Lung microvascular endothelial cell (primary cell): ENCODE data around the gene SLIT1. TPM values are rescaled to one million over a fixed set of nuclear protein-coding genes. Genes with fewer than 3 reads are reported as not detected.

Experiments
- DNase-seq, 2 donors: peaks; one replicate each; pipeline versions ENCODE4 v3.0.0 to v3.0.0-alpha.2; 2010; ENCODE audit warnings: low read depth in 2 of 2
- total RNA-seq: library from RNA; depleted of rRNA; stranded (reverse); fragments of >200 nt; gene quantifications from 2 replicates; pipeline ENCODE4 v1.2.1, GENCODE V29; 2014

The SLIT1 gene
- total RNA-seq, 1 donor from 2014 or later, result not detected

GRCh38 chr10:97065128-97065527 is 120.6 kb downstream of the SLIT1 start:
- no peak for DNase-seq

- DNase-seq, result no peak
Observed at GRCh38 chr10:97063983-97064837, 121.5 kb downstream of the SLIT1 start.

DNA sequence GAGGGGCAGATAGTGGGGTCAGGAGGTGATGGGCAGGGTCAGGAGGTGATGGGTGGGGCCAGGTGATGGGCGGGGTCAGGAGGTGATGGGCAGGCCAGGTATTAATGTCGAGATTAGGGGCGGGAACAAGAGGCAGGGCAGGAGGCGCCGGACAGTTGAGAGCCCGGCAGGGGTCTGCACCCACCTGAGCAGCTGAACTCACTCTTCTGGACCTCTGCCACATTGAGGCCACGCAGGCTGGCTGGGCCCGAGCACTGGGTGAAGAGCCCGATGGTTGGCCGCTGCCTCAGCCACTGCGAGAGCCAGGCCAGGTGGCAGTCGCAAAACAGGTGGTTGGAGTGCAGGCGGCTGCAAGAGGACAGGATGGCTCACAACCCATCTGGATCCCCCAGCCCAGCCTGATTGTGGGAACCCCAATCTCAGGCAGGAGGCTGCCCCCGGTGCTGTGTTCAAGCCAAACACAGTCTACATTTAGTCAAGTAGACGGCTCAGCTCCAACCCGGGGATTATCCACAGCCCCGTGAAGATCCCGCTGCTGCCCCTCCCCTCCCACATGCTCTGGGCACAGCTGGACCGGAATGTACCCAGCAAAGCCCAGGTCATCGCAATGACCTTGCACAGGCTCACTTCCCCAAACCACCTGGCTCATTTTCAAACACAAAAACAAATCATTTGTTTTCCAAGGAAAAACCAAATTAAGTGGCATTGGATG is 122.3 kb downstream of the SLIT1 start:
- DNase-seq, result no peak

DNA sequence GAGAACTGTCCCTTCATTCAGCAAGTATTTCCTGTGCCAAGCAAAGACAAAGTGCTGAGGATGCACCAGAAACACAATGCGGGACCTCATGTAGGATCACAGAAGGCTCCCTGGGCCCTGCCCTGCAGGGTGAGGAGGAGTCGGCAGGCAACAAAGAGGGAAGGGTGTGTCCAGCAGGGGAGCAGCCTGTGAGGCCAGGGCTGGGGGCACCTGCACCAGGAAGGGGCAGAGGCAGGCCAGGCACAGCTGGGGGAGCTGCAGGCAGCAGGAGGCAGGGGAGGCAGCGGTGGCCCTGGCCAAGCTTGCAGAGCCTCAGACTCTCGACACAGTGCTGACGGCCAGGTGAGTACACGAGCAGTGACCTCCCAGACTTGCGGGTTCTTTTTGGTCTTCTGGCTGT is 123.3 kb downstream of the SLIT1 start:
- DNase-seq, result no peak

DNA sequence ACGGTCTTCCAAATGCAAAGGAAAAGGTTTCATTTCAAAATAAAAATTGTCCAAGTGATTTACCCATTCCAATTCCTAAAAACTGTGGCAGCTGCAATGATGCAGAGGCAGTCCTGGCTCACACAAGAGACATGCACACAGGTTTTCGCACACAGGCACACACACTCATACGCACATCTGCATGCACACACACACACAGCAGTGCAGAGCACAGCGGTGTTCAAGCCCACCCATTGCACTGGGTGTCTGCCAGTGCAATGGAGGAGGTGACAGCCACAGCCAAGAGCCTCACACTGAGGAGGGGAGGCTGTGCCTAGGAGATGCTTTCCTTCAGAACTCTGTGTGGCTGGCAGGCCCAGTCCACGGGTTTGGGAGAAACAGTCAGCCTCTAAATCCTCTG is 123.7 kb downstream of the SLIT1 start:
- no peak for DNase-seq

DNA sequence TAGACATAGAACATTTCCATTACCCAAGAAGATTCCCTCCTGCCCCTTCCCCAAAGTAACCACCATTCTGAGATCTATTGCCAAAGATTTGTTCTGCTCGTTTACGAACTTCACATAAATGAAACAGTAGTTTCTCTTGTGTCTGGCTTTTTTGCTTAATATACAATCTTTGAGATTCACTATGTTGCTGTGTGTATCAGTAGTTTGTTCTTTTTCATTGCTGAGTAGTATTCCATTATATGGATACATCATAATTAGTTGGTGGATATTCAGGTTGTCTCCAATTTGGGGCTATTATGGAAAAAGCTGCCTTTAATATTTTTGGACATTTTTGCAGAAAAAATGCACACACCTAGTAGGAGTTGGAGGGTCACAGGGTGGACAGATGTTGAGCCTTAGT is 124.3 kb downstream of the SLIT1 start:
- no peak for DNase-seq

DNA sequence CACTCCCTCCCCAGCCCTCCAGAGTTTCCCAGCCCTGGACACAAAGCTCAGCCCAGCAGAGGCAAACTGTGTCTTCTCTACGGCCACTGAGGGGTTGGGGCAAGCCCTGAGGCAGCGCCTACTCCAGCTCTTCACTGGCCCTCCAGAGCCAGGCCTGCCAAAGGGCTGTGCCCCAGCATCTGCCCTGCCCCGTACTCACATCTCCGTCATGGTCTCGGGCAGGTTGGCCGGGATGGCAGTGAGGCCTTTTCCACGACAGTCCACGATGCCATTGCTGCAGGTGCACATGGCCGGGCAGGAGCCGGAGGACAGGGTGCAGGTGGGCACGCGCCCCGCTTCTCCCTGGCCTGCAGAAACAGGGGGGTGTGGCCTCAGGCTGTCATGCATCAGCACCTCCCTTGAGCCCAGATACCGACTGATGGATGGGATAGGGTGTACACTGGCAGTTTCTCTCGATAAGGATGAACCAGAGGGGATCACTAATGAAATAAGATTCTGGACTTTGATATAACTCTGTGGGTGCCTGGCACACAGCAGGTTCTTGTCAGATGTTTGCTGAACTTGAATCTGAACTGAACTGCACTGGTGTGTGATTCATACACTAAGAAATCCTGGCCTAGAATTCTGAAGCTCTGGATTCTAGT is 125.2 kb downstream of the SLIT1 start:
- no peak for DNase-seq

GRCh38 chr10:97059872-97060205 is 125.9 kb downstream of the SLIT1 start:
- DNase-seq, result no peak

- no peak for DNase-seq
Observed at GRCh38 chr10:97059006-97059871, 126.5 kb downstream of the SLIT1 start.

DNA sequence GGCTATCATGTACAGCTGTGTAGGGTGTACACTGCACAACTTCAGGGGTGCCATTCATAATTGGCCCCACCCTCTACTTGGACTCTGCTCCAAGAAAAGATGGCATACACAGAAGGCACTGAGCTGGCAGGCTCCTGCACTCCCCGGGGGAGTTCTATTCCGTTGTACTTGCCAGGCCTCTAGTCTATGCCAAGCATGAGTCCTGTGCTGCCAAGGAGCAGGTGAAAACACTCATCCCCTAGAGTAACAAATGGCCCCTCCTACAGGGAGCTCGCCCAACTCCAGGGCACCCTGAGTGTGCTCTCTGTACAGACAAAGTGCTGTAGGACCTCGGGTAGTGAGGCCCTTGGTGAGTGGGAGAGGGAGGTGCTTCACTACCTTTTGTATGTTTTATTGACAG is 127.2 kb downstream of the SLIT1 start:
- no peak for DNase-seq

GRCh38 chr10:97057491-97058235 is 128.1 kb downstream of the SLIT1 start:
- no peak for DNase-seq

DNA sequence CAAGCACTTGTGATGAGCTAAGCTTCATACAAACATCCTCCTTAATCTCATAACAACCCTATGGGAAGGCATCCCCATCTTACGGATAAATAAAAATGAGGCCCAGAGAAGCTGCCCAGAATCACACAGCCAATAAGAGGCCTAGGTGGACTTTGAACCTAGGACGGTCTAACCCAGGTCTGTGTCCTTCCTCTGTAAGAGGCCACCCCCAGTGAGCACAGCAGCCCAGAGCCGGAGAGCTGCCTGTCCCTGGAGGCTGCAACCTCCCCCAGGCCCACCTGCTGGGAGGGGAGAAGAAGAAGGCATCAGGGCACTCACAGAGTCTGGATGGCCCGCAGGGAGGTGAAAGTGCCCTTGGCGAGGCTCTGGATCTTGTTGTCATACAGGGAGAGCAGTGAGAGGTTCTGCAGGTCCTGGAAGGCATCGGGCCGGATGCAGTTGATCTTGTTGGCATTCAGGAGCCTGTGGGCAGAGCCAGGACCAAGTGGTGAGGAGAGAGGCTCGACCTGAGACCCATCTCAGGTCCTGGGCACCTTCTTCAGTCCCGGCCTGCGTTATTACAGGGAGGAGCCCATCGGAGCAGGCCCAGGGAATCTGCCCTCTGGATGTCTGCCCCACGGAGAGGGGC is 129.6 kb downstream of the SLIT1 start:
- DNase-seq, result no peak

- DNase-seq, result no peak
Observed at GRCh38 chr10:97053276-97053675, 132.5 kb downstream of the SLIT1 start.

- no peak for DNase-seq
Observed at GRCh38 chr10:97050956-97051496, 134.7 kb downstream of the SLIT1 start.

DNA sequence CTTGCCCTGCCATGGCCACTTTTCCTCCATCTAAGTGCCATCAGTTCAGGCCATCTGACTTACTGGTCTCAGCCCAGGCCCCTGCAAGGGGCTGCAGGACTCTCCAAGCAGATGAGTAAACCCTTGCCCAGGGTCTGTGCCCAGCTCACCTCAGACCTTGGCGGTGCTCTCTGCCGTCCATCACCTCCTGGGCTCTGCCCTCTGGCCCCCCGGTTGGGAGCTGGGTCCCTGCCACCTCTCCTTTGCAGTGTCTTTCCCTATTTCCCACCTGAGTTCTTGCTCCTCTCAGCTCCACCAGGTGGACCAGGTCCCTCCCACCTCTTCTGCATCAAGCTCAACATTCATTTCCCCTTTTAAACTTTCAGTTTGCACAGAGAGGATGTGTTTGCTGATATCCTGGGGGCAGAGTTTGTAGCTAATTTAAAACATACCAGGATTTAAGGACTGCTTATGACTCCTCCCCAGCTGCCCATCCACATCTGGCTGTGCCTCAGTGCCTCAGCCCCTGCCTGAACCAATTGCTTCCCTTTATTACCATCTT is 135.5 kb downstream of the SLIT1 start:
- no peak for DNase-seq

DNA sequence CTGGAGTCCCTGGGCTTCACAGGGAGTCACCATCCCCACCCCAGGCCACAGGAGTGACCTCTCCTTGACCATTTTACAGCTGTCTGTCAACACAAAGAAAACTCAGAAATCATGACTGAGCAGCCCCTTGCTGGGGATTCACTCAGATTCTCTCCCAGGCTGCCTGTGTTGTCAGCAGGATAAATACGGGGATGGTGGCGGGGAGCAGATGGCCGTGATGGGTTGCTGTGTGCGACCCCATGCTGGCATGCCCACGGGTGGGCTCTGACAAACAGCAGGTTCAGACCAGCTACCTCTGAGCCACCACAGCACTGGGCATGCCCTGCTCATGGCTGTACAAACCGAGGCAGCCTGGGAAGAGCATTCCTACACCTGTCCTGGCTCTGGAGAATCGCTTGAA is 136.1 kb downstream of the SLIT1 start:
- DNase-seq, result no peak

- no peak for DNase-seq
Observed at GRCh38 chr10:97048649-97049427, 136.9 kb downstream of the SLIT1 start.

DNA sequence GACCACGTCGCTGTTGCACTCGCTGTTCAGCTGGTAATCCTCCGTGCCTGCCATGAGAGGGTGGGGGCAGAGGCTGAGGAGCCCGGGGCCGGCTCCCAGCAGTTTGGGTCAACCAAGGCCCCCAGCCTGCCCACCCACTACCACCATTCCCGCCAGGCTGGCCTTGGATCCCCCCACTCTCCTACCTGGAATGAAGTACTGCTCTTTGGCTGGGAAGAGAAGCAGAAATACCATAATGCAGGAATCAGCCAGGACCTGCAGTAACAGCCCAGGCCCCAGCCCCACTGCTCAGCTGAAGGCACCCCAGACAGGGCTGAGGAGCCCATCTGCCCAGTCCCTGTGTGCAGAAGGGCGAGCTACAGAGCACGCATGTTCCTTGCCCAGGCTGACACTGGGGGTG is 138.0 kb downstream of the SLIT1 start:
- no peak for DNase-seq

DNA sequence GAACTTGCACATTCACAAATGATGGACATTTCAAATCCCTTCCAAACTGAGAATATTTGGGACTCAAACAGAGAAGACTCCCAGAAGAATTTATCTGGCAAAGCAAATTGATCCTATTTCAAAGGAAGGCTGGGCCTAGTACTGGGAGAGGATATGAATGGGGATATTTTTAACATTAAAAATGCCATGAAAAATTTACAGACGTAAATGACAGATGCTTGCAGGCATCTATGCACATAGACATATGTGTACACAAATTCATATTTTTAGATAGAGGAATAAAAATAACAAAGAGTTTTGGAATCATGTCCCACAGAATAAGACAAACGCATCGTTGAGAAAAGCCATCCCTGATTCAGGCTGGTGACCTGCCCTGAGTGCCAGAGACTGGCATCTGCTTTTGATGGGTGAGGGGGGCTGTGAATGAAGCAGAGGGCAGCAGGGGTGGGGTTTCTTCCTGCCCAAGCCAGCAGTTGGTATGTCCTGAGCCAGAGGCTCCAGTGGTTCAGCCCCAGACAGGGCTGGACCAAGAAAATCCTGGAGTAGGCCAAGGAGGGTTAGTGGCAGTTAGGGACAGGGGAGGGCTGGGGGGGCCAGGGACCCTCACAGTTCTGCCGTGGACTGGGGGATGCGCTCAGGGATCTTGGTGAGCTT is 138.5 kb downstream of the SLIT1 start:
- DNase-seq, result no peak
